NCI-H2227 (cell line): ENCODE results near the gene ZNF653.

Experiments
- DNase-seq: peaks from one replicate; lab custom pipeline; 2025; ENCODE audit not compliant: unreplicated experiment; lab: John Stamatoyannopoulos, UW

The ZNF653 gene

GRCh38 chr19:11505504-11506100, at the start of gene ZNF653:
Gene ZNF653 (minus strand): TSS chr19:11505839. CDS start chr19:11505786, 53 bp downstream.
- DNase-seq = peak; percentile 96

GRCh38 chr19:11555246-11555645, 49.6 kb upstream of the ZNF653 start:
- DNase-seq = no peak

GRCh38 chr19:11554160-11554559, 48.5 kb upstream of the ZNF653 start:
- DNase-seq = no peak

GRCh38 chr19:11552666-11553372, 47.2 kb upstream of the ZNF653 start:
- DNase-seq = no peak

GRCh38 chr19:11551603-11552235, 46.1 kb upstream of the ZNF653 start:
- DNase-seq = no peak

- DNase-seq = no peak
Measured at GRCh38 chr19:11550265-11550664, 44.6 kb upstream of the ZNF653 start.

- DNase-seq = no peak
Measured at GRCh38 chr19:11549386-11549953, 43.8 kb upstream of the ZNF653 start.

- DNase-seq = no peak
Measured at GRCh38 chr19:11547929-11548700, 42.5 kb upstream of the ZNF653 start.

GRCh38 chr19:11541238-11541637, 35.6 kb upstream of the ZNF653 start:
- DNase-seq = no peak

GRCh38 chr19:11540645-11541044, 35.0 kb upstream of the ZNF653 start:
- no peak for DNase-seq

GRCh38 chr19:11539495-11540365, 34.1 kb upstream of the ZNF653 start:
- DNase-seq = peak; percentile 59

- peak; percentile 30 for DNase-seq
Measured at GRCh38 chr19:11538232-11539036, 32.8 kb upstream of the ZNF653 start, which contains the start of gene CNN1. Gene CNN1 (plus strand): TSS chr19:11538851. CDS start chr19:11538928, 77 bp downstream.

GRCh38 chr19:11535792-11536595, 30.4 kb upstream of the ZNF653 start:
- DNase-seq = peak; percentile 93

GRCh38 chr19:11534948-11535347, 29.3 kb upstream of the ZNF653 start:
- no peak for DNase-seq

GRCh38 chr19:11534538-11534937, 28.9 kb upstream of the ZNF653 start:
- no peak for DNase-seq

GRCh38 chr19:11530432-11530831, 24.8 kb upstream of the ZNF653 start:
- DNase-seq = peak; percentile 81

- DNase-seq = peak; percentile 96
Measured at GRCh38 chr19:11528551-11529341, 23.1 kb upstream of the ZNF653 start, which contains the start of gene ECSIT. Gene ECSIT (minus strand): TSS chr19:11529134. CDS start chr19:11519170, 9,964 bp downstream.
